Fibroblast of gingiva (primary cell): Measurements from ENCODE around the gene TMEM161A.

Source experiments
- DNase-seq: peaks from one replicate; pipeline ENCODE4 v3.0.0-alpha.2; 2011; ENCODE audit warnings: low read depth

The TMEM161A gene

DNA sequence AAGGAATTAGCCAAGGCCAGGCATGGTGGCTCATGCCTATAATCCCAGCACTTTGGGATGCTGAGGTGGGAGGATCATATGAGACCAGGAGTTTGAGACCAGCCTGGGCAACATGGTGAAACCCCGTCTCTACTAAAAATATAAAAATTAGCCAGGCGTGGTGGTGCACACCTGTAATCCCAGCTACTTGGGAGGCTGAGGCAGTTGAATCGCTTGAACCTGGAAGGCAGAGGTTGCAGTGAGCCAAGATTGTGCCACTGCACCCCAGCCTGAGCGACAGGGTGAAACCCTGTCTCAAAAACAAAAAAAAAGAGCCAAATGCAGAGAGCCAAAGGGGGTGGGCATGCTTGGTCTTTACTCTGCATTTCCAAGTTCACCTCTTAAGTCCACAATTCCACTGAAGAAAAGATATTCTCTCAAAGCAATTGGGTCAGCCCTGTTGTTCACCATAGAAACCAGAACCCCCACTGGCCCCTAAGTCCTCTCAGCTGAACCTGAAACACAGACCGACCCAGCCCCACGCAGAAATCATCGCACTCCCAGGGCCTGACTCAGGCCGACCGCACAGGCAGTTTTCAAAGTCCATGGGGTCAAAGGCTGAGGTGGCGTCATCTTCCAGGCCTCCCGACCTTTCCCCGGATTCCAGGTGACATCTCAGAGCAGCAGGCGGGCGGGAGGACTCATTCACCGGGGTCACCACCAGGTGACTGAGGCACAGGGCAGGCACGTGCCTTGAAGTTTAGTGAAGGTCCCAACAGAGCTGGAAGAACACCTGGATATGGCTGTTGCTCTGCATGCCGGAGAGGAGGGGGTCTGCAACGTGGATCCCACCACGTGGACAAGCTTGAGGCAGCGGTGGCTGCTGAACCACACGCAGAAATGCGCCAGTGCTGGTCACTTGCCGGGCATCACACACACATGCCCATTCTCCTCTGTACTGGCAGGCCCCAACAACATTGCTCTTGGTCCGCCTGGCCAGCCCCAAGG lies 41.3 kb downstream of the TMEM161A start:
- no peak for DNase-seq

DNA sequence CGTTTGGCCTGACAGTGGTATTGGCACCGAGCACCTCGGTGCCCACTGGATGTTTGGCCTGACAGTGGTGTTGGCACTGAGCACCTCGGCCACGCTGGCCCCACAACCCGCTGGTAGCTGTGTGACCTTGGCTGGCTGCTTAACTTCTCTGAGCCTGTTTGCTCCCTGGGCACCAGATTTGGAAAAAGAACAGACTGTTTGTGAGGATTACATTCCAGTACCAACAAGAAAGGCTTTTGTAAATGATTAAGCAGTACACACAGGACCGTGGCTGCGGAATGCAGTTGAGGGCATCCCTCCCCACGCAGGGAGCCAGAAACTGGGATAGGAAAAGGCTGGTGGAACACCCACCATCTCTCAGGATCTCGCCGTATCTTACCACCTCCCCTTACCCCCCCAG lies 42.6 kb downstream of the TMEM161A start:
- no peak for DNase-seq

DNA sequence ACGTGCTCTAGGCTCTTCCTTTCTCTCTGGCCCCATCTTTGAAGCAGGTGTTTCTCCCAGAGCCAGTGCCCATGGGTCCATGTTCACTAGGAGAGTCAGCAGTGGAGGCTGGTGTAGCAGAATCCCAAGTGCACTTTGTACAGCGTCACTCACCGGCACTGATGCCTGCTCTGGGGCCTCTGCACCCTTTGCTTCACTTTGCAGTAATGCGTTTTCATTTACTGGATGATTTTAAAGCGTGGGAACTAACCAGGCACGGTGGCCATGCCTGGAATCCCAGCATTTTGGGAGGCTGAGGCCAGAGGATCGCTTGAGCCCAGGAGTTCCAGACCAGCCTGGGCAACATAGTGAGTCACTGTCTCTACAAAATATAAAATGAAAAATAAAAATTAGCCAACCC lies 43.8 kb downstream of the TMEM161A start:
- DNase-seq = no peak

DNA sequence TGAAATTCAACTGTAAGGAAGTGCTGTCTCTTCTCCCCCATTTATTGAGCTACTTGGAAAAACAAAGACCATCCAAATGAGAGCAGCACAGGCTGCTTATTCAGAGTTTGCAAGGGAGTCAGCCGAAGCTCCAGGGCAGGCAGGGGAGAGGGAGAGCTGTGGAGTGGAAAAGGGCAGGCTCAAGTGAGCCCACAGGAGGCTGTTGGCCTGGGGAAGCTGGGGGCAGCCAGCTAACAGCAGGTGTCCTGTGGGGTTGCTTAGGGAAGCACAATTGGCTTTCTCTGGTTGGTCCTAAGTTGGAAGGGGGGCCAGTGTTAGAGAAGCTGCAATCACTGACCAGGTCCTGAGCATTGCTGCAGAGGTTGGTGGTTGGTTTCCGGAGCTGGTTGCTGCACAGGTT lies 50.6 kb downstream of the TMEM161A start:
- DNase-seq = no peak

DNA sequence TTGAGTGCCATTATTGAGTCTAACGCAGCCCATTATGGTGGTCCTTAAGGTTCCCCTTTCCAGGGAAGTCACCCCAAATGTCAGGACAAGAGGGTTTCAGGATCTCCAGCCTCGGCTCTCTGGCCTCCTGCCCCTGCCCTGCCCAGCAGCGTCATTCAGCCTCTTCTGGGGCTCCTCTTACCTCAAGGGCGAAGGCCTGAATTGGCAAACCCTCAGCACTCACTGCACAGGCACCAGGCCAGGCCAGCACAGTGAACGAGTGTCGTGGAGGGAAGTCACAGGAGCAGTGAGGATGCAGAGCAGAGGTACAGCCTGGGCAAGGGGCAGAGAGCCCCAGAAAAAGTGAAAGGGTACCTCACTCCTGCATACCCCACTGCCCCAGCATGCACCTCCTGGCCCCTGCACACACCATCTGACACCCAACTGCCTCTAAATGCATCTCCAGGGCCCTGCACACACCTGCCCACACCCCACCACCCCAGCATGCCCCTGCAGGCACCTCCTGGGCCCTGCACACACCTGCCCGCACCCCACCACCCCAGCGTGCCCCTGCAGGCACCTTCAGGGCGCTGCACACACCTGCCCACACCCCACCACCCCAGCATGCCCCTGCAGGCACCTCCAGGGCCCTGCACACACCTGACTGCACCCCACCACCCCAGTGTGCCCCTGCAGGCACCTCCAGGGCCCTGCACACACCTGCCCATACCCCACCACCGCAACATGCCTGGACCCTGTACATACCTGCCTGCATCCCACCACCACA lies 54.7 kb downstream of the TMEM161A start:
- no peak for DNase-seq

DNA sequence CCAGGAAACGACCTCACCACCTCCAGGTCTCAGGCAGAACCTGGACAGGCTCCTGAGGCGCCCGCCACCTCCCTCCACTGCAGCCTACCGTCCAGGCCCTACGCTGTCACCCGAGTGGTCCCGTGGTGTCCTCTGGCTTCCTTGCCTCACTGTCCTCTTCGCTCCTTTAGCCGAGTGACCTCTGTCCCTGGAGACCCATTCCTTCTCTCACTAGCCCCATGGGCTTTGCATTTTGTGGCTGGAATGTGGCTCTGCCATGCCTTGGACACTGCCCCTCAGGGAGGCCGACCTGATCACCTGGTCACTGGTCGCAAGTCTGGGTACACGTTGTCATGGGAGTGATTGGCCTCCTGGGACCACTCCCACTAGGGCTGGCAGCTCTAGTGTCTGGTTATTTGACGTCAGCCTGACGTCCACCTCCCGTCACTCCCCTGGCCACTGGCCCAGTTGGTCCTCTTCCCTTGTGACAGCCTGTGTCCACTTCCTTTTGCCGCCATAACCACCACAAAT lies 56.6 kb downstream of the TMEM161A start:
- peak; percentile 28 for DNase-seq

DNA sequence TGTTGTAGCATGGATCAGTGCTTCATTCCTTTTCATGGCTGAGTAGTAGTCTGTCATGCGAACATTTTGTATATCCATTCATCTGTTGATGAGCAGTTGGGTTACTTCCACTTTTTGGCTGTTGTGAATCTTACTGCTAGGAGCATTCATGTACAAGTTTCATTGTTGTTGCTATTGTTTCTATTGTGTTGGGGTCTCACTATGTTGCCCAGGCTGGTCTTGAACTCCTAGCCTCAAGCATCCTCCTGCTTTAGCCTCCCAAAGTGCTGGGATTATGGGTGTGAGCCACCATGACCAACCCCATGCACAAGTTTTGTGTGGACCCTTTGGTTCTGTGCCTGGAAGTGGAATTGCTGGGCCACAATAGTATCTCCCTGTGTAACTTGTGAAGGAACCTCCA lies 58.7 kb downstream of the TMEM161A start:
- no peak for DNase-seq

DNA sequence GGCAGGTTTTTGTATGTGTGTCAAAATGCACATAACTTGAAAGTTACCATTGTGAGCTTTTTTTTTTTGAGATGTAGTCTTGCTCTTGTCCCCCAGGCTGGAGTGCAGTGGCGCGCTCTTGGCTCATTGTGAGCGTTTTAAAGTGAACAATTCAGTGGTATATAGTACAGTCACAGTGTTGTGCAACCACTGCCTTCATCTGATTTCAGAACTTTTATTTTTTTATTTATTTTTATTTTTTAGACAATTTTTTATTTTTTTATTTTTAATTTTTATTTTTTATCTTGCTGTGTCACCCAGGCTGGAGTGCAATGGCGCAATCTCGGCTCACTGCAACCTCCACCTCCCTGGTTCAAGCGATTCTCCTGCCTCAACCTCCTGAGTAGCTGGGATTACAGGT lies 59.5 kb downstream of the TMEM161A start:
- no peak for DNase-seq

DNA sequence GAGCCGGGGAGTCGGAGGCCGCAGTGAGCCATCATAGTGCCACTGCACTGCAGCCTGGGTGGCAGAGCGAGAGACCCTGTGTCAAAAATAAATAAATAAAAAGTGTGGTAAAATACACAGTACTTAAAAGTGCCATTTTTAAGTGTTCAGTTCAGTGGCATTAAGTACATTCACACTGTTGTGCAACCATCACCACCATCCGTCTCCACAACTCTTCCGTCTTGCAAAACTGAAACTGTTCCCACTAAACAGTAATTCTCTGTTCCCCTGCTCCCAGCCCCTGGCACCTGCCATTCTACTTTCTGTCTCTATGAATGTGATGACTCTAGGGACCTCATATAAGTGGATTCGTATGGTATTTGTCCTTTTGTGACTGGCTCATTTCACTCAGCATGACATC lies 61.2 kb downstream of the TMEM161A start:
- DNase-seq = no peak

DNA sequence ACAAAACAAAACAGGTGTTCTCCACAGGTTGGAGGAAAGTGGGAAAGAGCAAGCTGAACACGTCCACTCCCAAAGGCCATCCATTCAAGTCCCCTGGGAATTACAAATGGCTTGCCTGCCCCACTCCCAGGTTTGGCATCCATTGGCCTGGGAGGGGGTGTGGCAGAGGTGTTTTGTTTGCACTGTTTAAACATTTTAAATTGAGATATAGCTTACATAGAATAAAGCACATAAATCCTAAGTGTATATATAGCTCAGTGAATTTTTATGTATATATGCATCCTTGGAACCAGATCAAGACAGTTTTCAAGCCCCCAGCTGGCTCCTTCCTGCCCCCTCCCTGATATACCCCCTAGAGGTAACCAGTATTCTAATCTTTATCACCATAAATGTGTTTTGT lies 61.8 kb downstream of the TMEM161A start:
- no peak for DNase-seq

DNA sequence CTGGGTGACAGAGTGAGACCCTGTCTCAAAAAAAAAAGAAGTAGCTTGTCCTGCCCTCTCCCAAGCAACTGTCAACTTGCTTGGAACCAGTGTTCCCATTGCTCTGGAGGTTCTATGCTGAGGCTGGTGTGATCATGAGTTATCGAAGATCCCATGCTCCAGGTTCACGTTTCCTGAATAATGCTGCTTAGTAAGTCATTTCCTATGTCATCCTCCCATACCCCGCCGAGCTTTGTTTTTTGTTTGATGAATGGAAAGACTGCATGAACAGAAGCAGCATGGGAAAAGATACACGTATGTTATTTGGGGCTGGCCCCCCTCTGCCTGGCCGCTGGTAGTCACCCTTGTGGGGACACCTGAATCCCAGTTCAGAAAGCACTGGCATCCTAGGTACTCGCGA lies 63.2 kb downstream of the TMEM161A start:
- no peak for DNase-seq

DNA sequence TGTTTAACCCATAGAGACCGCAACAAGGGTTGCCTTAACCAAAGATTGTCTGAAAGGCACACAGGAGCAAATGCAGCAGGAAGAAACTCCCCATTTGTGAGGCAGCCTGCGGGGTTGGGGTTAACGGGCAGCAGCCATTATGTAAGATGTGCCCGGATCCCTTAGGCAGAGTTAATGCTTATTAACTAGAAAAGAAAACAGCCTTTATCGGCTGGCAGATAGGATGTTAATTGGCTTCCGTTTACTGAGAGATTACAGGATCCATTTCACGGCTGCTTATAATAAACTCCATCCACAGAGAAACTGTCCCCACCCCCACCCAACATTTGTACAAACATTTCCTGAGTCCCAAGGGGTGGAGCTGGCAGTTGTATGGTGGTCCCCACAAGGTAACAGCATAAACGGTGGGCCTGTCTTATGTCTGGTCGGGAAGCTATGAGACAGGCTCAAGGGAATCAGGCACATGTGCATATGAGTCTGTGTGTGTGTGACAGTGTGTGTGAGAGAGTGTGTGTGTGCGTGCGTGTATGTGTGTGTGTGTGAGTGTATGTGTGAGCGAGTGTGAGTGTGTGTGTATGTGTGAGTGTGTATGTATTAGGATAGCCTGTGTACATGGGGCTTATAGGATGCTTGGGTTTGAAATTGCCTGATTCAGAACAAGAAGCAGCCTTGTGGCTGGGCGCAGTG lies 63.9 kb downstream of the TMEM161A start:
- no peak for DNase-seq

DNA sequence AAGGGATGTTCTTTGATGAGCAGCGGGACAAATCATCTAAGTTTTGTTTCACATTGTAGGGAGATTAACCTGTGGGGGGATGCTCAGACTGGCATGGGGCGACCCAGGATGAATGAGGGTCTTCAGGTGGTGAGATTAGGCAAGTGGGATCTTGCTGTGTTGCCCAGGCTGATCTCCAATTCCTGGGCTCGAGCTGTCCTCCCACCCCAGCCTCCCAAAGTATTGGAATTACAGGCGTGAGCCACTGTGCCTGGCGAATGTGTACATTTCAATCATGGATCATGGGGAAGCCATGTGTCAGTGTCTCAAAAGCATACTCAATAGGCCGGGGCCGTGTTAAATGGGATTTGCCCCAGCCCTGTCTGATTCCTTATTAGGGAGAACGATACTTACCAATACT lies 66.4 kb downstream of the TMEM161A start:
- no peak for DNase-seq
